IMR-90 (cell line): Measurements from ENCODE around the gene MMP24. TPM values are rescaled to one million over a fixed set of nuclear protein-coding genes. Genes with fewer than 3 reads are reported as not detected.

Source experiments
- ATAC-seq: fragments of 200-7000 bp; cut with Tn5 transposase; 2 replicates; pipeline ENCODE4 v1.9.1; 2020; ENCODE audit warnings: low read depth, mild to moderate bottlenecking, moderate library complexity
- BruUV-seq: library from RNA; stranded (reverse); fragments of 400-500 nt; replicated peaks from 2 replicates; lab custom pipeline; 2021; lab: Mats Ljungman, UMichigan
- CTCF ChIA-PET: fragments of 300-600 bp; formaldehyde crosslinking; extraction: SDS; loops from one replicate; lab custom pipeline; 2021; ENCODE audit warnings: antibody characterized with exemption; lab: Yijun Ruan, JAX
- POLR2A ChIA-PET: fragments of 300-600 bp; sonication (Branson Sonifier 250); formaldehyde crosslinking; loops from one replicate; lab custom pipeline; 2022; ENCODE audit warnings: antibody characterized with exemption; ENCODE audit not compliant: unreplicated experiment; lab: Charles Lee
- DNase-seq: peaks from one replicate; pipeline ENCODE4 v3.0.0; 2013
- H2AFZ ChIP-seq: replicated peaks from 2 replicates; pipeline ENCODE3; 2013; ENCODE audit warnings: low read length, mild to moderate bottlenecking; ENCODE audit not compliant: poor library complexity
- H2AK5ac ChIP-seq: 2 replicates; pipeline ENCODE4 v1.6.1; 2013; ENCODE audit warnings: low read depth, low read length, inconsistent platforms
- H2AK9ac ChIP-seq: replicated peaks from 2 replicates; pipeline ENCODE3; 2013; ENCODE audit warnings: mild to moderate bottlenecking, low read depth, low read length, moderate library complexity; ENCODE audit not compliant: poor library complexity
- H2BK120ac ChIP-seq: 2 replicates; pipeline ENCODE4 v1.6.1; 2013; ENCODE audit warnings: low read depth, low read length, inconsistent platforms
- H2BK15ac ChIP-seq: 3 replicates; pipeline ENCODE4 v1.6.1; 2013; ENCODE audit warnings: low read depth, low read length, inconsistent platforms
- H2BK20ac ChIP-seq: 2 replicates; pipeline ENCODE4 v1.6.1; 2013; ENCODE audit warnings: low read depth, mild to moderate bottlenecking, inconsistent platforms, low read length, moderate library complexity
- H2BK5ac ChIP-seq: 2 replicates; pipeline ENCODE4 v1.6.1; 2013; ENCODE audit warnings: mild to moderate bottlenecking, low read depth, low read length, inconsistent platforms; ENCODE audit not compliant: poor library complexity, severe bottlenecking
- H3K14ac ChIP-seq: replicated peaks from 2 replicates; pipeline ENCODE4 v1.6.1; 2013; ENCODE audit warnings: low read depth, low read length, inconsistent platforms
- H3K18ac ChIP-seq: 2 replicates; pipeline ENCODE4 v1.6.1; 2013; ENCODE audit warnings: low read depth, low read length, control low read depth
- H3K23ac ChIP-seq: 2 replicates; pipeline ENCODE4 v1.6.1; 2013; ENCODE audit warnings: low read depth, low read length, inconsistent platforms
- H3K27ac ChIP-seq: 2 replicates; pipeline ENCODE4 v1.5.1; 2013; ENCODE audit warnings: mild to moderate bottlenecking, control low read depth, low read length; ENCODE audit not compliant: insufficient read depth
- H3K27me3 ChIP-seq: 2 replicates; pipeline ENCODE4 v1.6.1; 2013; ENCODE audit warnings: low read length; ENCODE audit not compliant: control insufficient read depth, insufficient read depth
- H3K36me3 ChIP-seq: 2 replicates; pipeline ENCODE4 v1.6.1; 2013; ENCODE audit warnings: low read length, mixed read lengths; ENCODE audit not compliant: control insufficient read depth, insufficient read depth
- H3K4ac ChIP-seq: 2 replicates; pipeline ENCODE4 v1.6.1; 2013; ENCODE audit warnings: low read depth, low read length, inconsistent platforms
- H3K4me1 ChIP-seq: 2 replicates; pipeline ENCODE4 v1.6.1; 2013; ENCODE audit warnings: low read length, mixed read lengths; ENCODE audit not compliant: control insufficient read depth, insufficient read depth
- H3K4me2 ChIP-seq: 2 replicates; pipeline ENCODE4 v1.6.1; 2013; ENCODE audit warnings: low read depth, mild to moderate bottlenecking, control low read depth, low read length, moderate library complexity
- H3K4me3 ChIP-seq: 2 replicates; pipeline ENCODE4 v1.5.1; 2013; ENCODE audit warnings: low read depth, mild to moderate bottlenecking, control low read depth, low read length, moderate library complexity; ENCODE audit not compliant: insufficient read depth
- H3K56ac ChIP-seq: 2 replicates; pipeline ENCODE4 v1.6.1; 2013; ENCODE audit warnings: low read length, inconsistent platforms; ENCODE audit not compliant: insufficient read depth; ENCODE audit errors: extremely low read depth
- H3K79me1 ChIP-seq, 2 experiments: 2 replicates each; pipeline ENCODE4 v1.6.1; 2013; ENCODE audit warnings: low read length in 2 of 2, inconsistent platforms in 1 of 2, low read depth in 1 of 2
- H3K9ac ChIP-seq: 2 replicates; pipeline ENCODE4 v1.6.1; 2013; ENCODE audit warnings: low read depth, low read length, control low read depth
- H3K9me1 ChIP-seq: 2 replicates; pipeline ENCODE4 v1.6.1; 2013; ENCODE audit warnings: low read length, inconsistent platforms; ENCODE audit not compliant: insufficient read depth
- H3K9me3 ChIP-seq: 2 replicates; pipeline ENCODE4 v1.6.1; 2013; ENCODE audit warnings: low read length; ENCODE audit not compliant: control insufficient read depth, insufficient read depth
- H4K20me1 ChIP-seq: 2 replicates; pipeline ENCODE4 v1.6.1; 2013; ENCODE audit warnings: low read length, inconsistent platforms; ENCODE audit not compliant: insufficient read depth
- H4K5ac ChIP-seq: 2 replicates; pipeline ENCODE4 v1.6.1; 2013; ENCODE audit warnings: mild to moderate bottlenecking, low read depth, low read length, control low read depth
- H4K8ac ChIP-seq, 2 experiments: 2 replicates each; pipeline ENCODE4 v1.6.1; 2013; ENCODE audit warnings: low read depth in 2 of 2, low read length in 2 of 2, control low read depth in 1 of 2, inconsistent platforms in 1 of 2
- H4K91ac ChIP-seq: 2 replicates; pipeline ENCODE4 v1.6.1; 2013; ENCODE audit warnings: low read depth, low read length, inconsistent platforms; ENCODE audit not compliant: insufficient read depth
- FOS ChIP-seq: fragments of 150-350 bp; IDR thresholded peaks from 2 replicates; pipeline ENCODE4 v1.6.1; 2016; ENCODE audit warnings: low read depth, low read length
- WGBS, 2 experiments: methylation state at CpG; one replicate each; pipeline versions ENCODE4 v1.1.5 to v1.1.7; 2013; ENCODE audit warnings: missing lambda C conversion rate in 2 of 2; ENCODE audit not compliant: insufficient read length in 1 of 2; ENCODE audit errors: extremely low coverage in 2 of 2; 5-methylcytosine and 5-hydroxymethylcytosine counted together
- dilution Hi-C: fragments of 300-500 bp; cut with HindIII; formaldehyde crosslinking; loops from one replicate; pipeline ENCODE4 v1.14.3; 2018; ENCODE audit warnings: low sequenced_read_pairs; ENCODE audit not compliant: unreplicated experiment
- in situ Hi-C: fragments of 300-500 bp; cut with MboI; formaldehyde crosslinking; loops from 3 replicates; pipeline ENCODE4 v1.14.3; 2019; ENCODE audit warnings: low sequenced_read_pairs, inconsistent platforms, mixed read lengths
- intact Hi-C: fragments of 100-400 bp; cut with micrococcal nuclease; formaldehyde crosslinking; loops from 2 replicates; pipeline ENCODE4 v1.10.0; 2022
- polyA plus RNA-seq, 3 experiments: library from polyadenylated mRNA; depleted of rRNA; stranded (reverse); fragments of >200 nt; gene quantifications; 2 replicates each; pipeline ENCODE4 v1.2.3, GENCODE V29; 2012; ENCODE audit warnings: low replicate concordance in 1 of 3
- total RNA-seq: library from RNA; depleted of rRNA; stranded (reverse); fragments of >200 nt; gene quantifications from 2 replicates; pipeline ENCODE4 v1.2.3, GENCODE V29; 2012

MMP24 gene
- total and polyA plus RNA-seq, 2 of the 4 experiments (the other 2 are of a cell fraction) = 0.36 to 0.79 TPM

GRCh38 chr20:35267092-35267491 is 40.6 kb downstream of the MMP24 start:
- ATAC-seq (no peak), DNase-seq (no peak)
- Histone ChIP-seq H3K9me1 (peaks cover 10% of the 10 kb centered on the region), H3K4ac (no peak overlapping the region), H4K91ac (no peak overlapping the region), H3K27ac (no peak overlapping the region), H3K18ac (no peak overlapping the region), H2AK9ac (peak overlapping the region; percentile 55), H4K20me1 (peaks cover 5% of the 10 kb centered on the region; the same call in 1 of the 2 replicates), H4K8ac (no peak overlapping the region), H3K4me1 (peaks cover 10% of the 10 kb centered on the region), H3K36me3 (peaks cover 25% of the 10 kb centered on the region; the same call in 1 of the 2 replicates), H2BK5ac (no peak overlapping the region), H2BK120ac (no peak overlapping the region), H3K4me3 (no peak overlapping the region), H2AK5ac (no peak overlapping the region), H3K27me3 (no peaks in the 10 kb centered on the region), H3K79me1 (peaks cover 0 to 15% of the 10 kb centered on the region in 2 experiments; a peak in 2 of 4 replicates), H3K23ac (no peak overlapping the region), H3K9ac (no peak overlapping the region), H2AFZ (peak overlapping the region; percentile 11), H2BK20ac (no peak overlapping the region), H3K9me3 (no peaks in the 10 kb centered on the region), H3K4me2 (no peak overlapping the region), H3K56ac (no peak overlapping the region), H4K5ac (no peak overlapping the region), H2BK15ac (no peak overlapping the region), H3K14ac (no peak overlapping the region)
- in situ Hi-C loops = loop anchor here (5.0 to 25.0 kb wide), 2 partner anchors 120 to 405 kb away; partner anchors contain the start of genes EDEM2 and GGT7
- dilution Hi-C loops = no loop called here
- CTCF ChIA-PET = interaction anchor here (0.8 kb wide), 1 partner anchor 172 kb away, joined by 3 read pairs; no protein-coding TSS in a partner anchor
- intact Hi-C loops = no loop called here
- no TSS peak for BruUV-seq
- POLR2A ChIA-PET = no interaction called here
- no peak for TF ChIP-seq FOS
- 95% methylated on average over 4 of the region's 16 CpGs; no CpG with 5 or more reads in 1 of the 2 experiments for WGBS, 2 experiments
